Prostate gland (tissue), 2 donors: ENCODE results near the gene TRIP4.

Experiments used
- CTCF ChIP-seq, 4 experiments: fragments of 200-600 bp in 2 of 4; fragments of 450-650 bp in 2 of 4; sonication (generic) in 2 of 4; IDR thresholded peaks; 1 replicate in 3 of 4; 2 replicates in 1 of 4; pipeline ENCODE4 v1.5.1; 2016 to 2019; ENCODE audit warnings: antibody characterized with exemption in 4 of 4, mild to moderate bottlenecking in 2 of 4, moderate library complexity in 2 of 4
- POLR2A ChIP-seq: fragments of 450-650 bp; IDR thresholded peaks from one replicate; pipeline ENCODE4 v1.6.1; 2016; ENCODE audit warnings: antibody characterized with exemption, mild to moderate bottlenecking

DNA sequence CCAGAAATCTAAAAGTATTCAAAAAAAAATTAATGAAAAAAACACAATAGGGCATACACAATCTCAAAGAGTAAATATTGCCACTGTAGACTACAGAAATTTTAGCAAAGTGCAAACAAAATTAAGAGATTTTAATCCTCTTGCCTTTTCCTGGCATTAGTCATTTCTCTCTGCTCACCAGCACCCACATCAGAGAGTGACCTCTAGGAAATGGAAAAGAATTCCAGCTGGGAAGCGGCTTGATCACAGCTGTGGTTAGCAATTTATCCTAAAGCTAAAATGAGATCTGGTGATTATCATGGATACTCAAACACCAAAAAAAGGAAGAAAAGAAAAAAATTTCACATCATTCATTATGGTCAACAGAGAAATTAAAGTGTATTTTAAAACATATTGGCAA, 39.2 kb upstream of the TRIP4 start:
- TF ChIP-seq CTCF (IDR thresholded peaks at IDR 0.05) (no peak), POLR2A (no peak)
